Neuronal stem cell (in vitro differentiated cells): ENCODE measurements around the gene AHNAK.
"Not testable (repeated sequence)": the region's sequence is repeated elsewhere in the genome, so short reads cannot be mapped to it uniquely, and the experiment has no call there.

Experiments
- DNase-seq: peaks from one replicate; pipeline ENCODE4 v3.0.0-alpha.2; 2013; ENCODE audit warnings: low spot score
- H2AFZ ChIP-seq: one replicate; pipeline ENCODE4 v1.6.1; 2013; ENCODE audit warnings: mild to moderate bottlenecking, low read length, inconsistent platforms
- H2AK5ac ChIP-seq: 2 replicates; pipeline ENCODE4 v1.6.1; 2013; ENCODE audit warnings: low read depth, mild to moderate bottlenecking, inconsistent platforms, low read length, moderate library complexity, mixed read lengths
- H2BK120ac ChIP-seq: 2 replicates; pipeline ENCODE4 v1.6.1; 2013; ENCODE audit warnings: low read depth, mild to moderate bottlenecking, inconsistent platforms, low read length, moderate library complexity, mixed read lengths
- H2BK12ac ChIP-seq: one replicate; pipeline ENCODE4 v1.6.1; 2013; ENCODE audit warnings: low read length, inconsistent platforms
- H2BK15ac ChIP-seq: 2 replicates; pipeline ENCODE4 v1.6.1; 2013; ENCODE audit warnings: mild to moderate bottlenecking, low read length, inconsistent platforms, mixed read lengths
- H2BK5ac ChIP-seq: one replicate; pipeline ENCODE4 v1.6.1; 2013; ENCODE audit warnings: inconsistent platforms, mild to moderate bottlenecking, low read length, moderate library complexity
- H3K14ac ChIP-seq: one replicate; pipeline ENCODE4 v1.6.1; 2013; ENCODE audit warnings: low read length, inconsistent platforms
- H3K18ac ChIP-seq: 2 replicates; pipeline ENCODE4 v1.6.1; 2013; ENCODE audit warnings: low read length, inconsistent platforms
- H3K23ac ChIP-seq: 2 replicates; pipeline ENCODE4 v1.6.1; 2013; ENCODE audit warnings: low read depth, mild to moderate bottlenecking, mixed read lengths, low read length, inconsistent platforms; ENCODE audit not compliant: poor library complexity
- H3K27ac ChIP-seq: replicated peaks from 3 replicates; pipeline ENCODE4 v1.5.1; 2013; ENCODE audit warnings: low read length, inconsistent platforms
- H3K27me3 ChIP-seq, 3 experiments: 2 replicates each; pipeline ENCODE4 v1.6.1; 2013; ENCODE audit warnings: low read length in 3 of 3, mild to moderate bottlenecking in 2 of 3, inconsistent platforms in 1 of 3, low read depth in 1 of 3, mixed read lengths in 1 of 3, moderate library complexity in 1 of 3; ENCODE audit not compliant: control insufficient read depth in 3 of 3, insufficient read depth in 3 of 3
- H3K36me3 ChIP-seq, 2 donors: replicated peaks in 1 of 2; 2 replicates each; pipeline ENCODE4 v1.6.1; 2013; ENCODE audit warnings: low read length in 2 of 2; ENCODE audit not compliant: control insufficient read depth in 2 of 2, insufficient read depth in 2 of 2
- H3K4ac ChIP-seq: 2 replicates; pipeline ENCODE4 v1.6.1; 2013; ENCODE audit warnings: inconsistent platforms, mild to moderate bottlenecking, low read length, moderate library complexity
- H3K4me1 ChIP-seq, 2 donors: 1 replicate in 1 of 2; 2 replicates in 1 of 2; pipeline ENCODE4 v1.6.1; 2013; ENCODE audit warnings: low read length in 2 of 2, low read depth in 1 of 2; ENCODE audit not compliant: control insufficient read depth in 2 of 2, insufficient read depth in 1 of 2
- H3K4me2 ChIP-seq: one replicate; pipeline ENCODE4 v1.6.1; 2013; ENCODE audit warnings: mild to moderate bottlenecking, low read length, inconsistent platforms; ENCODE audit not compliant: insufficient read depth, poor library complexity, severe bottlenecking
- H3K4me3 ChIP-seq, 2 donors: 2 replicates each; pipeline ENCODE4 v1.5.1; 2013; ENCODE audit warnings: low read length in 2 of 2, mild to moderate bottlenecking in 2 of 2, inconsistent platforms in 1 of 2, moderate library complexity in 1 of 2
- H3K79me1 ChIP-seq: one replicate; pipeline ENCODE4 v1.6.1; 2013; ENCODE audit warnings: low read depth, mild to moderate bottlenecking, inconsistent platforms, low read length, moderate library complexity
- H3K9ac ChIP-seq: one replicate; pipeline ENCODE4 v1.6.1; 2013; ENCODE audit warnings: mild to moderate bottlenecking, low read depth, low read length, inconsistent platforms; ENCODE audit not compliant: poor library complexity
- H3K9me3 ChIP-seq, 2 donors: replicated peaks in 1 of 2; 2 replicates each; pipeline versions ENCODE3 to v1.6.1; 2013; ENCODE audit warnings: low read length in 2 of 2, mild to moderate bottlenecking in 2 of 2, inconsistent platforms in 1 of 2, low read depth in 1 of 2, mixed read lengths in 1 of 2, moderate library complexity in 1 of 2; ENCODE audit not compliant: control insufficient read depth in 2 of 2, insufficient read depth in 1 of 2
- H4K8ac ChIP-seq: one replicate; pipeline ENCODE4 v1.6.1; 2013; ENCODE audit warnings: low read depth, mild to moderate bottlenecking, inconsistent platforms, low read length, moderate library complexity
- H4K91ac ChIP-seq: one replicate; pipeline ENCODE4 v1.6.1; 2013; ENCODE audit warnings: low read length, low read depth, mild to moderate bottlenecking, inconsistent platforms; ENCODE audit not compliant: poor library complexity
- WGBS, 2 donors: extraction: QIAGEN DNeasy Blood & Tissue Kit; methylation state at CpG; one replicate each; pipeline ENCODE4 v1.1.7; 2013; ENCODE audit warnings: missing lambda C conversion rate in 2 of 2, mixed read lengths in 1 of 2; ENCODE audit not compliant: insufficient read length in 2 of 2, insufficient replicate concordance in 1 of 2; ENCODE audit errors: extremely low coverage in 2 of 2; 5-methylcytosine and 5-hydroxymethylcytosine counted together

The AHNAK gene

DNA sequence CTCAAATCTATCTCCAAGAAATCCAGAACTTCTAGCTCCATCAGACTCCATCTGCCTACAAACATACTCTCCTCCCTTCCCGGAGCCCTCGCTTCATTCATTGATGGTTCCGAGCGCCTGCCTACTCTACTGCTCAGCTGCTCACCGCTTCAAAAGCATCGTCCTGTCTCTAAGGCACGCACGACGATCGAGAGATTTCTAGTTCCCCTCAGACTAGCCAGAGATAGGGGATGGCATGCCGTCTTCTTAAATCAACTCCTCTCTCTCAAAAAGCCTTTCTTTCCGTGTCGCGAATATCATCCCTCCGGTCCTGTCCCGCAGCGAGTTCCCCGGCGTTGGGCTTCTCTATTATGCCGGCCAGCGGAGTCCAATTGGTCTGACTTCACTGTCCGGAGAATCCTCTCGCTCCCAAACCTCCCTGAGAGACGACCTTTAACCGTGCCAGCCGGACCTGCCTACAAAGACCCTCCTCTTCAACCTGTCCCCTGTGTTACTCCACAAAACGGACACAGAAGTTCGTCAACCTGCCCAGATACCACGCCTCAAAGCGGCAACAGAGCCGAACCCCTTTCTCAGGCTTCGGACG lies 26.5 kb upstream of the AHNAK start:
- no peak for DNase-seq
- Histone ChIP-seq H4K8ac (no peak overlapping the region), H3K14ac (peak overlapping the region; percentile 67), H3K4ac (no peak overlapping the region), H3K9ac (peak overlapping the region; percentile 93), H3K9me3 (no peaks in the 10 kb centered on the region), H2BK120ac (no peak overlapping the region), H3K36me3 (peaks cover 36 to 84% of the 10 kb centered on the region in 2 donors), H4K91ac (no peak overlapping the region), H3K79me1 (peaks cover 10% of the 10 kb centered on the region), H3K4me2 (peak overlapping the region; percentile 78), H3K4me1 (peaks cover 7 to 15% of the 10 kb centered on the region in 2 donors), H3K27me3 (no peaks in the 10 kb centered on the region), H2BK12ac (no peak overlapping the region), H2BK15ac (no peak overlapping the region), H3K18ac (peak overlapping the region; percentile 94), H3K27ac (peak overlapping the region; percentile 33), H2BK5ac (peak overlapping the region; percentile 69), H3K23ac (peak overlapping the region; percentile 15), H2AFZ (peak overlapping the region; percentile 80), H3K4me3 (peak overlapping the region; percentile 91 to 94), H2AK5ac (peak overlapping the region; percentile 77)
- no CpG with 5 or more reads among the region's 33 CpGs for WGBS, 2 donors

- no peak overlapping the region for H2BK12ac ChIP-seq
- H2BK5ac ChIP-seq, result no peak overlapping the region
- DNase-seq, result no peak
- H2AK5ac ChIP-seq, result no peak overlapping the region
- H3K36me3 ChIP-seq, result peaks cover 37 to 84% of the 10 kb centered on the region in 2 donors
- no peak overlapping the region for H3K4ac ChIP-seq
- peak overlapping the region; percentile 78 for H3K4me2 ChIP-seq
- H3K27ac ChIP-seq, result no peak overlapping the region
- peaks cover 7 to 15% of the 10 kb centered on the region in 2 donors for H3K4me1 ChIP-seq
- no peak overlapping the region for H3K18ac ChIP-seq
- WGBS, 2 donors, result no CpG with 5 or more reads among the region's 12 CpGs
- H4K91ac ChIP-seq, result no peak overlapping the region
- H2AFZ ChIP-seq, result no peak overlapping the region
- peaks cover 10% of the 10 kb centered on the region for H3K79me1 ChIP-seq
- no peaks in the 10 kb centered on the region for H3K9me3 ChIP-seq
- no peak overlapping the region for H3K9ac ChIP-seq
- peak overlapping the region; percentile 91 to 94 for H3K4me3 ChIP-seq
- H3K23ac ChIP-seq, result no peak overlapping the region
- H3K27me3 ChIP-seq, result no peaks in the 10 kb centered on the region
- H4K8ac ChIP-seq, result no peak overlapping the region
- no peak overlapping the region for H2BK15ac ChIP-seq
- H3K14ac ChIP-seq, result no peak overlapping the region
- no peak overlapping the region for H2BK120ac ChIP-seq
Observed at GRCh38 chr11:62572431-62572830, 25.8 kb upstream of the AHNAK start.

DNA sequence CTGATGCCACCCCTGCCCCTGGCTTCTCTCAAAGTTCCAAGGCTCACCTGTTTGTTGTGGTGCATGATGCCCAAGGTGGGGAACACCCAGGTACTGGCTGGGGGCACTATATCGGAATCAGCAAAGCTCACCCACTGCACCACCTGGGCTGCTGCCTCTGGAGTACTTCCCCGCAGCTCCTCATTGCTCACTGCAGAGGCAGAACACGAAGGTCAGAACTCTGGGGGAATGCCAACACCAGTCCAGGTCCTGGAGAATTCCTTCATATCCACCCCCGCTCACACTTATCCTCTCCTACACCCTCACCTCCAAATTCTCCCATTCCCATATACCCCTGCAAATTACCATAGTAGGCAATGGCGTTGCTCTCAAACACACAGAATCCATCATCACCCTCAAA lies 24.9 kb upstream of the AHNAK start:
- peaks cover 10% of the 10 kb centered on the region for H3K79me1 ChIP-seq
- not testable (repeated sequence) for H2BK15ac ChIP-seq, H3K4me2 ChIP-seq, H2BK120ac ChIP-seq, H3K9me3 ChIP-seq, H2BK5ac ChIP-seq, DNase-seq, H3K27ac ChIP-seq, H3K9ac ChIP-seq, H2AFZ ChIP-seq, H3K23ac ChIP-seq, H3K14ac ChIP-seq, H2AK5ac ChIP-seq, H3K18ac ChIP-seq, H2BK12ac ChIP-seq, H3K4ac ChIP-seq, H4K8ac ChIP-seq, H4K91ac ChIP-seq, H3K4me3 ChIP-seq, H3K27me3 ChIP-seq
- peaks cover 39 to 84% of the 10 kb centered on the region in 2 donors for H3K36me3 ChIP-seq
- H3K4me1 ChIP-seq, result peaks cover 7 to 15% of the 10 kb centered on the region in 2 donors
- WGBS, 2 donors, result 100% methylated on average over 1 of the region's 5 CpGs; no CpG with 5 or more reads in 1 of the 2 donors

- not testable (repeated sequence) for H3K27me3 ChIP-seq, H2AK5ac ChIP-seq, H3K18ac ChIP-seq, H4K91ac ChIP-seq, H3K4me2 ChIP-seq, H2BK120ac ChIP-seq, H4K8ac ChIP-seq, H2AFZ ChIP-seq, H2BK12ac ChIP-seq, H2BK15ac ChIP-seq, H3K27ac ChIP-seq, H2BK5ac ChIP-seq, H3K23ac ChIP-seq, H3K9ac ChIP-seq, H3K14ac ChIP-seq, DNase-seq, H3K4me3 ChIP-seq, H3K9me3 ChIP-seq, H3K4ac ChIP-seq
- H3K79me1 ChIP-seq, result peaks cover 10% of the 10 kb centered on the region
- peaks cover 7 to 15% of the 10 kb centered on the region in 2 donors for H3K4me1 ChIP-seq
- peaks cover 37 to 84% of the 10 kb centered on the region in 2 donors for H3K36me3 ChIP-seq
- no CpG with 5 or more reads among the region's 5 CpGs for WGBS, 2 donors
Observed at GRCh38 chr11:62570903-62571302, 24.3 kb upstream of the AHNAK start.
